NT2/D1 (cell line): ENCODE measurements around the gene SCYL3.

Source experiments
- YY1 ChIP-seq: IDR thresholded peaks from 2 replicates; pipeline ENCODE4 v1.6.1; 2011; ENCODE audit not compliant: insufficient read length, insufficient read depth
- ZNF274 ChIP-seq: IDR thresholded peaks from 2 replicates; pipeline ENCODE4 v1.6.1; 2011; ENCODE audit warnings: mild to moderate bottlenecking, low read depth, low read length

GRCh38 chr1:169884634-169885033 lies 9.1 kb downstream of the SCYL3 start:
- no peak for TF ChIP-seq YY1
- no peak for TF ChIP-seq ZNF274
